HTERT RPE-1 (cell line): ENCODE results near the gene TNFRSF1A.

Experiments used
- in situ Hi-C: fragments of 300-500 bp; cut with MboI; formaldehyde crosslinking; loops from 4 replicates; pipeline ENCODE4 v1.14.3; 2020; ENCODE audit warnings: low sequenced_read_pairs

Gene TNFRSF1A

GRCh38 chr12:6374786-6375160 lies 32.9 kb upstream of the TNFRSF1A start:
- in situ Hi-C loops, result no loop called here

GRCh38 chr12:6374028-6374785 lies 32.3 kb upstream of the TNFRSF1A start:
- in situ Hi-C loops, result no loop called here

- in situ Hi-C loops, result no loop called here
Observed at GRCh38 chr12:6373022-6373787, 31.3 kb upstream of the TNFRSF1A start.

- in situ Hi-C loops, result no loop called here
Observed at GRCh38 chr12:6372403-6373003, 30.6 kb upstream of the TNFRSF1A start.

GRCh38 chr12:6370994-6371754 lies 29.3 kb upstream of the TNFRSF1A start:
- in situ Hi-C loops, result no loop called here

- in situ Hi-C loops, result no loop called here
Observed at GRCh38 chr12:6370576-6370935, 28.7 kb upstream of the TNFRSF1A start.

GRCh38 chr12:6369916-6370575 lies 28.2 kb upstream of the TNFRSF1A start:
- in situ Hi-C loops, result no loop called here

GRCh38 chr12:6368906-6369525 lies 27.1 kb upstream of the TNFRSF1A start:
- in situ Hi-C loops, result no loop called here

- in situ Hi-C loops, result no loop called here
Observed at GRCh38 chr12:6367969-6368892, 26.4 kb upstream of the TNFRSF1A start.

- in situ Hi-C loops, result no loop called here
Observed at GRCh38 chr12:6367065-6367968, 25.4 kb upstream of the TNFRSF1A start.

GRCh38 chr12:6364044-6364374 lies 22.1 kb upstream of the TNFRSF1A start:
- in situ Hi-C loops, result no loop called here

- in situ Hi-C loops, result no loop called here
Observed at GRCh38 chr12:6363330-6364043, 21.6 kb upstream of the TNFRSF1A start.

- in situ Hi-C loops, result no loop called here
Observed at GRCh38 chr12:6363010-6363329, 21.1 kb upstream of the TNFRSF1A start.

- in situ Hi-C loops, result no loop called here
Observed at GRCh38 chr12:6362403-6362802, 20.5 kb upstream of the TNFRSF1A start.

GRCh38 chr12:6361834-6362233 lies 20.0 kb upstream of the TNFRSF1A start:
- in situ Hi-C loops, result no loop called here

GRCh38 chr12:6360578-6361490 lies 19.0 kb upstream of the TNFRSF1A start:
- in situ Hi-C loops, result no loop called here

- in situ Hi-C loops, result no loop called here
Observed at GRCh38 chr12:6360080-6360571, 18.2 kb upstream of the TNFRSF1A start.
